ENCODE data around the gene KIAA1671. TPM values are rescaled to one million over a fixed set of nuclear protein-coding genes. Genes with fewer than 3 reads are reported as not detected.

The KIAA1671 gene
- polyA plus RNA-seq, 1 donor (not counting 4 experiments of a cell fraction or from before 2014, with no cell fraction given) = 17.4 TPM

- H3K79me2 ChIP-seq (ENCODE audit: control insufficient read depth, insufficient read depth, low read length) = no peaks in the 10 kb centered on the region
- dilution Hi-C loops (cut with MboI; ENCODE audit: extremely low pct_ligation_motif_present, low sequenced_read_pairs) = no loop called here
- H3K9me1 ChIP-seq (ENCODE audit: control insufficient read depth, extremely low read depth, insufficient read depth, low read length) = no peaks in the 10 kb centered on the region
- no peaks in the 10 kb centered on the region for H3K4me1 ChIP-seq (ENCODE audit: control insufficient read depth, extremely low read depth, insufficient read depth, low read length)
- no peak overlapping the region for H3K4me3 ChIP-seq (ENCODE audit: control insufficient read depth in 2 of 3, extremely low read depth in 1 of 3, insufficient read depth in 2 of 3, low read depth in 1 of 3, low read length in 3 of 3)
- H3K9me3 ChIP-seq (ENCODE audit: control insufficient read depth, low read depth, low read length) = no peaks in the 10 kb centered on the region
- DNase-seq (ENCODE audit: low read depth, low spot score) (no peak), FAIRE-seq (peak; percentile 5)
- H3K27me3 ChIP-seq (ENCODE audit: control insufficient read depth, extremely low read depth, insufficient read depth, low read length) = no peaks in the 10 kb centered on the region
- H4K20me1 ChIP-seq (ENCODE audit: control insufficient read depth, extremely low read depth, insufficient read depth, low read length) = peaks cover 5% of the 10 kb centered on the region
- H3K36me3 ChIP-seq (ENCODE audit: control insufficient read depth in 2 of 2, extremely low read depth in 1 of 2, insufficient read depth in 2 of 2, low read length in 2 of 2) = peaks cover 0 to 2% of the 10 kb centered on the region in 2 experiments
- no peak overlapping the region for H3K27ac ChIP-seq (ENCODE audit: control insufficient read depth, insufficient read depth, low read length)
- H3K9ac ChIP-seq (ENCODE audit: control insufficient read depth, extremely low read depth, insufficient read depth, low read length) = no peak overlapping the region
- no peak overlapping the region for H2AFZ ChIP-seq (ENCODE audit: control insufficient read depth, low read length)
- no peak overlapping the region for H3K4me2 ChIP-seq (ENCODE audit: control insufficient read depth, extremely low read depth, insufficient read depth, low read depth, low read length)
- TF ChIP-seq EZH2 (IDR thresholded peaks at IDR 0.05; ENCODE audit: low read length) (no peak), CTCF (optimal IDR thresholded peaks at IDR 0.05 in 1 of 3, IDR thresholded peaks at IDR 0.05 in 1 of 3, conservative IDR thresholded peaks at IDR 0.05 in 1 of 3; ENCODE audit: extremely low read depth in 1 of 3, insufficient read depth in 2 of 3, low read length in 3 of 3) (peak; percentile 57 to 79 (median 62))
These were observed 128.9 kb downstream of the KIAA1671 start for GRCh38 chr22:25081409-25081824.

- no peak for DNase-seq (ENCODE audit: low read depth, low spot score)
- dilution Hi-C loops (cut with MboI; ENCODE audit: extremely low pct_ligation_motif_present, low sequenced_read_pairs) = no loop called here
- H4K20me1 ChIP-seq (ENCODE audit: control insufficient read depth, extremely low read depth, insufficient read depth, low read length) = peaks cover 9% of the 10 kb centered on the region
- H3K4me3 ChIP-seq (ENCODE audit: control insufficient read depth in 2 of 3, extremely low read depth in 1 of 3, insufficient read depth in 2 of 3, low read depth in 1 of 3, low read length in 3 of 3) = no peak overlapping the region
- H3K9me1 ChIP-seq (ENCODE audit: control insufficient read depth, extremely low read depth, insufficient read depth, low read length) = no peaks in the 10 kb centered on the region
- no peak overlapping the region for H2AFZ ChIP-seq (ENCODE audit: control insufficient read depth, low read length)
- no peaks in the 10 kb centered on the region for H3K4me1 ChIP-seq (ENCODE audit: control insufficient read depth, extremely low read depth, insufficient read depth, low read length)
- no peak overlapping the region for H3K9ac ChIP-seq (ENCODE audit: control insufficient read depth, extremely low read depth, insufficient read depth, low read length)
- no peak overlapping the region for H3K27ac ChIP-seq (ENCODE audit: control insufficient read depth, insufficient read depth, low read length)
- H3K9me3 ChIP-seq (ENCODE audit: control insufficient read depth, low read depth, low read length) = no peaks in the 10 kb centered on the region
- TF ChIP-seq CTCF (optimal IDR thresholded peaks at IDR 0.05 in 1 of 3, IDR thresholded peaks at IDR 0.05 in 1 of 3, conservative IDR thresholded peaks at IDR 0.05 in 1 of 3; ENCODE audit: extremely low read depth in 1 of 3, insufficient read depth in 2 of 3, low read length in 3 of 3) (no peak), EZH2 (IDR thresholded peaks at IDR 0.05; ENCODE audit: low read length) (no peak)
- H3K79me2 ChIP-seq (ENCODE audit: control insufficient read depth, insufficient read depth, low read length) = no peaks in the 10 kb centered on the region
- H3K36me3 ChIP-seq (ENCODE audit: control insufficient read depth in 2 of 2, extremely low read depth in 1 of 2, insufficient read depth in 2 of 2, low read length in 2 of 2) = peaks cover 0 to 2% of the 10 kb centered on the region in 2 experiments
- no peak overlapping the region for H3K4me2 ChIP-seq (ENCODE audit: control insufficient read depth, extremely low read depth, insufficient read depth, low read depth, low read length)
- no peaks in the 10 kb centered on the region for H3K27me3 ChIP-seq (ENCODE audit: control insufficient read depth, extremely low read depth, insufficient read depth, low read length)
- no peak for FAIRE-seq
These were observed 129.6 kb downstream of the KIAA1671 start for GRCh38 chr22:25082096-25082495.

Measured in keratinocyte (primary cell).